Esophagus muscularis mucosa (tissue), 4 donors: ENCODE results near the gene PHC2. TPM values are rescaled to one million over a fixed set of nuclear protein-coding genes. Genes with fewer than 3 reads are reported as not detected.

Experiments used
- DNase-seq: peaks from one replicate; pipeline ENCODE4 v3.0.0-alpha.2; 2017; ENCODE audit errors: extremely low spot score
- H3K27ac ChIP-seq, 4 donors: fragments of 200-600 bp; sonication (generic); replicated peaks in 1 of 4; 1 replicate in 3 of 4; 2 replicates in 1 of 4; pipeline ENCODE4 v1.5.1; 2016 to 2019; ENCODE audit warnings: mild to moderate bottlenecking in 1 of 4
- H3K27me3 ChIP-seq, 4 donors: fragments of 200-600 bp; sonication (generic); one replicate each; pipeline versions ENCODE4 v1.5.1 to v1.6.0; 2016 to 2019
- H3K36me3 ChIP-seq, 4 donors: fragments of 200-600 bp; sonication (generic); one replicate each; pipeline ENCODE4 v1.5.1; 2016 to 2019
- H3K4me1 ChIP-seq, 4 donors: fragments of 200-600 bp; sonication (generic); one replicate each; pipeline ENCODE4 v1.5.1; 2016 to 2019
- H3K4me3 ChIP-seq, 4 donors: fragments of 200-600 bp; sonication (generic); 1 replicate in 2 of 4; 2 replicates in 2 of 4; pipeline ENCODE4 v1.5.1; 2016 to 2019; ENCODE audit warnings: mild to moderate bottlenecking in 4 of 4, moderate library complexity in 1 of 4
- H3K9me3 ChIP-seq, 4 donors: fragments of 200-600 bp; sonication (generic); 1 replicate in 3 of 4; 2 replicates in 1 of 4; pipeline ENCODE4 v1.5.1; 2016 to 2019
- EP300 ChIP-seq: sonication (generic); formaldehyde crosslinking; IDR thresholded peaks from one replicate; pipeline ENCODE4 v1.6.1; 2017; ENCODE audit warnings: antibody characterized with exemption
- POLR2A ChIP-seq: fragments of 450-650 bp; IDR thresholded peaks from one replicate; pipeline ENCODE4 v1.6.1; 2017; ENCODE audit warnings: antibody characterized with exemption, moderate library complexity, mild to moderate bottlenecking, low read depth
- POLR2AphosphoS5 ChIP-seq, 2 donors: sonication (generic); formaldehyde crosslinking; IDR thresholded peaks; one replicate each; pipeline ENCODE4 v1.6.1; 2017; ENCODE audit warnings: antibody characterized with exemption in 2 of 2
- WGBS: methylation state at CpG from one replicate; pipeline ENCODE4 v1.1.5; 2018; 5-methylcytosine and 5-hydroxymethylcytosine counted together
- intact Hi-C: fragments of 100-400 bp; cut with DNase I; formaldehyde crosslinking; loops from one replicate; pipeline ENCODE4 v1.15.1; 2023
- total RNA-seq, 4 donors: library from RNA; depleted of rRNA; stranded (reverse); fragments of >200 nt; gene quantifications; one replicate each; pipeline versions ENCODE4 v1.1.0 to v1.2.1, GENCODE V29; 2016
- TF ChIP-seq, protein P1 (sequence below), 3 experiments: fragments of 200-600 bp in 2 of 3; fragments of 450-650 bp in 1 of 3; sonication (generic) in 2 of 3; IDR thresholded peaks; one replicate each; pipeline ENCODE4 v1.5.1; 2017 to 2019; ENCODE audit warnings: antibody characterized with exemption in 3 of 3, mild to moderate bottlenecking in 2 of 3, moderate library complexity in 1 of 3

Gene PHC2
- total RNA-seq, 4 donors from 2014 or later = 104 to 274 (median 201) TPM

DNA sequence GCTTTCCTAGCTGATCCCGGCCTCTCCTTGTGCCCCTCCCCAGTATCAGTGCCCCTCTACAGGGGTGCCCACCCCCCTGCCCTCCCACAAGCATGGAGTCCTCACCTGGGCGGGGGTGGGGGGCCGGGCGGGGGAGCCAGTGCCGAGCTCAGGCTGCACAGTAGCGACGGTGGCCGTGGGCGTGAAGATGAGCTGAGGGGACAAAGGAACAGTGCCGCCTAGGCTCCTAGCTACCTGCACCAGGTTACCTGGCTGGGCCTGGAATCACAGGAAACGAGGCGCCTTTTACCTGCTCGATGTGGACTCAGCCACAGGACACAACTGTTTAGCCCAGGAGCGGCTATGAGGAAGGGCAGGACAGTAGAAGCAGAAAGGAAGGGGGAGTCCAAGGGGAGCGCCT is 62.5 kb downstream of the PHC2 start:
- 84% methylated on average over 4 of the region's 15 CpGs for WGBS
- no peaks in the 10 kb centered on the region for H3K9me3 ChIP-seq
- H3K4me1 ChIP-seq = peaks cover 45 to 54% (median 50%) of the 10 kb centered on the region in 4 donors
- peaks cover 0 to 52% (median 23%) of the 10 kb centered on the region in 4 donors for H3K36me3 ChIP-seq
- intact Hi-C loops = loop anchor here (1.0 to 10.0 kb wide), 3 partner anchors 73 to 154 kb away; partner anchors contain the start of gene ZSCAN20
- no peak overlapping the region for H3K4me3 ChIP-seq
- H3K27ac ChIP-seq = peak overlapping the region in 2 of 4 donors; percentile 77 to 79
- DNase-seq = no peak
- no peaks in the 10 kb centered on the region for H3K27me3 ChIP-seq
- TF ChIP-seq POLR2AphosphoS5 (IDR thresholded peaks at IDR 0.05) = no peak
- TF ChIP-seq, protein P1, sequence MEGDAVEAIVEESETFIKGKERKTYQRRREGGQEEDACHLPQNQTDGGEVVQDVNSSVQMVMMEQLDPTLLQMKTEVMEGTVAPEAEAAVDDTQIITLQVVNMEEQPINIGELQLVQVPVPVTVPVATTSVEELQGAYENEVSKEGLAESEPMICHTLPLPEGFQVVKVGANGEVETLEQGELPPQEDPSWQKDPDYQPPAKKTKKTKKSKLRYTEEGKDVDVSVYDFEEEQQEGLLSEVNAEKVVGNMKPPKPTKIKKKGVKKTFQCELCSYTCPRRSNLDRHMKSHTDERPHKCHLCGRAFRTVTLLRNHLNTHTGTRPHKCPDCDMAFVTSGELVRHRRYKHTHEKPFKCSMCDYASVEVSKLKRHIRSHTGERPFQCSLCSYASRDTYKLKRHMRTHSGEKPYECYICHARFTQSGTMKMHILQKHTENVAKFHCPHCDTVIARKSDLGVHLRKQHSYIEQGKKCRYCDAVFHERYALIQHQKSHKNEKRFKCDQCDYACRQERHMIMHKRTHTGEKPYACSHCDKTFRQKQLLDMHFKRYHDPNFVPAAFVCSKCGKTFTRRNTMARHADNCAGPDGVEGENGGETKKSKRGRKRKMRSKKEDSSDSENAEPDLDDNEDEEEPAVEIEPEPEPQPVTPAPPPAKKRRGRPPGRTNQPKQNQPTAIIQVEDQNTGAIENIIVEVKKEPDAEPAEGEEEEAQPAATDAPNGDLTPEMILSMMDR (IDR thresholded peaks at IDR 0.05) = no peak
- no peak for TF ChIP-seq POLR2A
- TF ChIP-seq EP300 = no peak

DNA sequence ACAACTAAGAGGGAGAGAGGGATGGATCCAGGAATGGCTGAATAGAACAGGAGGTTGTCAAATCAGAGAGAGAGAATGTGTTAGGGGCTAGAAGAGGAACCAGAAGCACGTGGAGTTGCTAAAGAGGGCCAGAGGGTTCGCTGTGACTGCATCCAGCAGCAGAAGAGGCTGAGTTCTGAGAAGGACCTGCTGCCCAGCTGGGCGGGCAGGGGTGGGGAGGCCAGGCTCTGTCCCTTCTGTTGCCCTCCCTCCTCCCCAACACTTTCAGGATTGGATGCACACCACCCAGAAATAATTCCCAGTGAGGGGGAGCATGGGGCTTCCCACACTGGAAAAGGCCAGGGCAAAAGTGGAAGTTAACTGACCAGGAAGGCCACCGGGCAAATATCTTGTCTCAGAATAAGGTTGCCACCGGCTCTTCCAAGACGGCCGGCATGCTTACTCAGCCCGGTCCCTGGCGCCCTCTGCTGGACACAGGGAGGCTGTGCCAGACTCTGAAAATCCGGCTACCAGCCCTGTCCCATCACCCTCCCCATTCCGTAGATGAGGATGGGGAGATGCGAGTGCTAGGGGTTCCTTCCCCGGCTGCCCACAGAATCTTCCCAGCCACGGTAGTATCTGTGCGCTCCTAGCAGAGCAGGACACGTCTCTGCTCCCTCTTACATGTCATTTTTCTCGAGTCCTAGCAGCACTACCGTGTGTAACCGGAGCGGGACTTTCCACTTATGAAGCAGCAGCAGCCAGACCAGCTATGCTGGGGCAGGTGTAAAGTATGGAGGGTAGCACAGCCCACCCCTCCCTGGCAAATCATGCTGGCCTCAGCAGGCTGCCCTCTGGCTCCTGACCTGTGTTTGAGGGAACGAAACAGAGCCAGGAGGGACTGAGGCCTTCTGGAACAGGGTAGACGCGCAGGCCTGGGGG is 63.1 kb downstream of the PHC2 start:
- intact Hi-C loops = loop anchor here (1.0 to 10.0 kb wide), 3 partner anchors 72 to 153 kb away; partner anchors contain the start of gene ZSCAN20
- H3K4me3 ChIP-seq = peak overlapping the region in 1 of 4 donors; percentile 7
- WGBS = 26% methylated on average over 20 of the region's 23 CpGs
- TF ChIP-seq POLR2AphosphoS5 (IDR thresholded peaks at IDR 0.05) = peak; percentile 52 to 54
- no peak for TF ChIP-seq EP300
- no peak for TF ChIP-seq POLR2A
- TF ChIP-seq, protein P1 (IDR thresholded peaks at IDR 0.05) = peak; percentile 95 to 99 (median 98)
- H3K9me3 ChIP-seq = no peaks in the 10 kb centered on the region
- no peak for DNase-seq
- H3K4me1 ChIP-seq = peaks cover 52 to 60% (median 56%) of the 10 kb centered on the region in 4 donors
- no peaks in the 10 kb centered on the region for H3K27me3 ChIP-seq
- peaks cover 0 to 47% (median 23%) of the 10 kb centered on the region in 4 donors for H3K36me3 ChIP-seq
- peak overlapping the region; percentile 48 to 79 (median 66) for H3K27ac ChIP-seq

DNA sequence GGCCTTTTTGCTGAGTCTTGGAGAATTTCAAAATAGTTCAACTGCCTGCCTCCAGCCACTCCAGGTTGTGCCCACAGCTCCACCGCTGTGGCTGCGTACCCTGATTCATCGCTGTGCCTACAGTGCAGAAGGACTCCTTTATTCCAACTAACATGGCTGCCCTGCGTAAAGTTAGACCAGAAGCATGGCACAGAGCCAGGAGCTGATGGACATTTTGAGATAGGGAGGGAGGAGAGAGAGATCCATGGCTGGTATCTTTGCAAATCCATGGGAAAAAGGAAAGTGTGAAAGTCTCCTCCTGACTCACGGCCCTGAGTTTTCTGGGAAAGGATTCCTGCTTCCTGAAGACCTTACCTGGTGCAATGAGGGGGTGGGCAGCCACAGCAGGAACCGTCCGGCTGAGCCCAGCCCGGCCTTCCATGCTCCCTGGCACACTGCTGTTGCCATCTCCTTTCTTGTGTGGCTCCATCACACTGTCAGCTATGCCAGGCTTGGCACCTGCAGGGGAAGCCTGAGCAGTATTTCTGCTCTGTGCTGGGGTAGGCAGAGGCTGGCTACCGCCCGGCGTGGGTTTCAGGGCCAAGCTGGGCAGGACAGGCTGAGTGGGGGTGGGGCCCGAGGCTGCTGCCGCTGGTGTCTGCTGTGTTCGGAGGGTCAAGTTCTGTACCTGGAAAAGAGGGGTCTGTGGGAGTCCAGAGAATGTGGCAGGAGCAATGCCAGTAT is 64.0 kb downstream of the PHC2 start:
- Histone ChIP-seq H3K27me3 (no peaks in the 10 kb centered on the region), H3K27ac (peak overlapping the region; percentile 48 to 79 (median 66)), H3K4me3 (no peak overlapping the region), H3K4me1 (peaks cover 60 to 65% (median 62%) of the 10 kb centered on the region in 4 donors), H3K9me3 (no peaks in the 10 kb centered on the region), H3K36me3 (peaks cover 0 to 39% (median 17%) of the 10 kb centered on the region in 4 donors)
- no peak for DNase-seq
- intact Hi-C loops = loop anchor here (5.0 to 10.0 kb wide), 2 partner anchors 105 to 152 kb away; partner anchors contain the start of gene ZSCAN20
- TF ChIP-seq POLR2A (no peak), EP300 (no peak), POLR2AphosphoS5 (IDR thresholded peaks at IDR 0.05) (no peak)
- TF ChIP-seq, protein P1 (IDR thresholded peaks at IDR 0.05) = no peak
- WGBS = 68% methylated on average over 11 of the region's 14 CpGs

DNA sequence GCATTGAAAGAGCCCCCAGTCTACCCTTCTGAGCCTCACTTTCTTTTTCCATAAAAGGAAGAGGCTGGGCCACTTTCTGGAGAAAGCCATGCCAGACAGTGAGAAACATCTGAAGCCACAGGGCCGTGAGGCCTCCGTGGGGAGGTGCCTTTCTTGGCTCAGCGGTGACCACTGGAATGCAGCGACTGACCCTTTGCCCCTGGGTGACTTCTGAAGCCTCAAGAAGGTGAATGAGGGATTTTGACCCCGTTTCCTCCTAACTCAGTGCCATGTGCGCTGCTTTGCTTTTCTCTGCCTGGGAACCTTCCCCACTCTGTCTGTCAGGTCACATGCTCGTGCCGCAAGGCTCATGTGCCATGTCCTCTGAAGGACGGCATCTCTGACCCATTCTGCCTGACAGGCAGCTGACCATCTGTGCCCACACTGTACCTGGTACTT is 65.3 kb downstream of the PHC2 start:
- Histone ChIP-seq H3K27me3 (no peaks in the 10 kb centered on the region), H3K9me3 (no peaks in the 10 kb centered on the region), H3K27ac (peak overlapping the region; percentile 76 to 79 (median 78)), H3K4me1 (peaks cover 69 to 75% (median 71%) of the 10 kb centered on the region in 4 donors), H3K36me3 (peaks cover 0 to 25% (median 13%) of the 10 kb centered on the region in 4 donors), H3K4me3 (no peak overlapping the region)
- intact Hi-C loops = loop anchor here (5.0 to 10.0 kb wide), 2 partner anchors 107 to 151 kb away; partner anchors contain the start of gene ZSCAN20
- peak in 1 of 2 donors; percentile 69 for TF ChIP-seq POLR2AphosphoS5 (IDR thresholded peaks at IDR 0.05)
- TF ChIP-seq EP300 = no peak
- 36% methylated on average over 8 of the region's 9 CpGs for WGBS
- DNase-seq = no peak
